ENCODE data around the gene AP4S1.

The AP4S1 gene

GRCh38 chr14:31006703-31007102 lies 18.7 kb upstream of the AP4S1 start:
- DNase-seq (ENCODE audit: low read depth in 2 of 2) = no peak

GRCh38 chr14:31009836-31010574 lies 15.4 kb upstream of the AP4S1 start:
- no peak for DNase-seq (ENCODE audit: low read depth in 2 of 2)

- no peak for DNase-seq (ENCODE audit: low read depth in 2 of 2)
Observed at GRCh38 chr14:31010935-31011334, 14.5 kb upstream of the AP4S1 start.

GRCh38 chr14:31013841-31014240 lies 11.6 kb upstream of the AP4S1 start:
- DNase-seq (ENCODE audit: low read depth in 2 of 2) = no peak

- no peak for DNase-seq (ENCODE audit: low read depth in 2 of 2)
Observed at GRCh38 chr14:31018057-31018645, 7.3 kb upstream of the AP4S1 start.

- no peak for DNase-seq (ENCODE audit: low read depth in 2 of 2)
Observed at GRCh38 chr14:31020834-31021575, 4.4 kb upstream of the AP4S1 start.

GRCh38 chr14:31021576-31021949 lies 3.9 kb upstream of the AP4S1 start:
- DNase-seq (ENCODE audit: low read depth in 2 of 2) = no peak

- no peak for DNase-seq (ENCODE audit: low read depth in 2 of 2)
Observed at GRCh38 chr14:31022386-31022785, 3.1 kb upstream of the AP4S1 start.

- DNase-seq (ENCODE audit: low read depth in 2 of 2) = no peak
Observed at GRCh38 chr14:31024010-31024480, 1.4 kb upstream of the AP4S1 start.

GRCh38 chr14:31024577-31025366 lies 677 bp upstream of the AP4S1 start:
- DNase-seq (ENCODE audit: low read depth in 2 of 2) = no peak

GRCh38 chr14:31026077-31026449 lies 614 bp downstream of the AP4S1 start, which contains the start of gene STRN3:
Gene STRN3 (minus strand): TSS chr14:31026379. CDS start chr14:31026185, 194 bp downstream.
- no peak for DNase-seq (ENCODE audit: low read depth in 2 of 2)

GRCh38 chr14:31026450-31027235 lies 1.2 kb downstream of the AP4S1 start:
- DNase-seq (ENCODE audit: low read depth in 2 of 2) = peak; percentile 82 to 85

GRCh38 chr14:31027847-31028246 lies 2.4 kb downstream of the AP4S1 start:
- no peak for DNase-seq (ENCODE audit: low read depth in 2 of 2)

GRCh38 chr14:31029016-31029970 lies 3.8 kb downstream of the AP4S1 start:
- no peak for DNase-seq (ENCODE audit: low read depth in 2 of 2)

- DNase-seq (ENCODE audit: low read depth in 2 of 2) = no peak
Observed at GRCh38 chr14:31030469-31030868, 5.0 kb downstream of the AP4S1 start.

- no peak for DNase-seq (ENCODE audit: low read depth in 2 of 2)
Observed at GRCh38 chr14:31036552-31036951, 11.1 kb downstream of the AP4S1 start.

GRCh38 chr14:31037709-31038221 lies 12.3 kb downstream of the AP4S1 start:
- no peak for DNase-seq (ENCODE audit: low read depth in 2 of 2)

GRCh38 chr14:31038521-31039166 lies 13.2 kb downstream of the AP4S1 start:
- DNase-seq (ENCODE audit: low read depth in 2 of 2) = no peak

GRCh38 chr14:31042300-31042699 lies 16.9 kb downstream of the AP4S1 start:
- no peak for DNase-seq (ENCODE audit: low read depth in 2 of 2)

All from activated CD8-positive, alpha-beta memory T cell treated with anti-CD3 and anti-CD28 coated beads for 4 hours (primary cell).